Activated effector memory CD4-positive, alpha-beta T cell treated with anti-CD3 and anti-CD28 coated beads, Interleukin-2, amount 50 U/mL, for 16 hours (primary cell): ENCODE data around the gene VTI1A.

Source experiments
- DNase-seq: peaks from one replicate; pipeline ENCODE4 v3.0.0-alpha.2; 2020

Gene VTI1A

DNA sequence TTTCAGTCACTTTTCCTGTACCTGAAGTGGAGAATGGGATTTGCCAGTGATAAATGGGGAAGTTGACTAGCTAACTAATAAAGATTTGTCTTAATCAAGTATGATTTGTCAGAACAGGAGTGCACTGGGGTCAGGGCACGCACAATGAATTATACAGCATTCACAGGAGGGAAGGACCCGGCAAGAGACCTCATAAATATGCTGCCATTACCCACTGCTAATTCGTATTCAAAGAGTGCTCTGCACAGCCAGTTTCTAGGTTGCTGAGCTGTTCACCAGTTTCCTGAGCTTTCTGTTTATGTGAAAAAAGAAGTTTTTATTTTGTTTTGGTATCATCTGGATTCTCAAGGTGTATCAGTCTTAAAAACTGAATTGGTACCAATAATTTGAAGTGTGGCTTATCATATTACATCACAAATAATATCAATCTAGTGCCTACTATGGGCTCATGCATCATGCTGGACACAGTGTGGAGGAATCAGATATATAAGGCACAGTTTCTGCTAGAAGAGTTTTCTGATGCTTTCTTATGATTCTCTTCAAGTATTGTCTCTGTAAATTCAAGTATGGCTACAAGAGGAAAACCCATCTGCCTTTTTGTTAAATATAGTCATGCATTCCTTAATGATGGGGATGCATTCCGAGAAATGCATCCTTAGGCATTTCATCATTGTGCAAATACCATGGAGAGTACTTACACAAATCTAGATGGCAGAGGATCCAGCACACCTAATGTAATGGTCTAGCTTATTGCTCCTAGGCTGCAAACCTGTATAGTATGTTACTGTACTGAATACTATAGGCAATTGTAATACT, 202.2 kb downstream of the VTI1A start:
- DNase-seq: no peak

DNA sequence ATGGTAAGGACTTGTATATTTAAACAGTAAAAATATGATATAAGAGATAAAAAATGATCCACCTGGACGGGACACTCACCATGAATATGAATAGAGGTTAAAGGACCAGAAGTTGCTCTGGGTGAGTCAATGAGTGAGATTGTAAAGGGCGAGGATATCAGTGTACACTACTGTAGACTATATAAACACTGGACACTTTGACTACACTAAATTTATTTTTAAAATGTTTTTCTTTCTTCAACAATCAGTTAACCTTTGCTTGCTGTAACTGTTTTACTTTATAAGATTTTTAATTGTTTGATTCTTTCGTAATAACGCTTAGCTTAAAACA, 202.8 kb downstream of the VTI1A start:
- DNase-seq: no peak

DNA sequence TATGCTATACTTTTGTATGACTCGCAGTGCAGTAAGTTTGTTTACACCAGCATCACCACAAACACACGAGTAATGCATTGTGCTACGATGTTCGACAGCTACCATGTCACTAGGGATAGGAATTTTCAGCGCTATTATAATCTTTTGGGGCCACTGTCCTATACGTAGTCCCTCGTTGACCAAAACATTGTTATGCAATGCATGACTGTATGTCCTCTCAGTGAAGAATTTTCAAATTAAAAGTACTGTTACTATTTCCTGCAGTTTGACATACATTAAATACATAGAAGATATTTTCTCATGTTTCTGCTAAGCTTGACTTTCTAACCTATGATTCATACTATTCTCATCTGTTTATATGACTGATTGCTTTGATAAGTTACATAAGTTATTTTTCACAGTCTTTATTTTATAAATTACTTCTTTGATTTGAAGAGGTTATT, 203.6 kb downstream of the VTI1A start:
- DNase-seq: no peak

- no peak for DNase-seq
These were observed 206.2 kb downstream of the VTI1A start for GRCh38 chr10:112653215-112653614.

DNA sequence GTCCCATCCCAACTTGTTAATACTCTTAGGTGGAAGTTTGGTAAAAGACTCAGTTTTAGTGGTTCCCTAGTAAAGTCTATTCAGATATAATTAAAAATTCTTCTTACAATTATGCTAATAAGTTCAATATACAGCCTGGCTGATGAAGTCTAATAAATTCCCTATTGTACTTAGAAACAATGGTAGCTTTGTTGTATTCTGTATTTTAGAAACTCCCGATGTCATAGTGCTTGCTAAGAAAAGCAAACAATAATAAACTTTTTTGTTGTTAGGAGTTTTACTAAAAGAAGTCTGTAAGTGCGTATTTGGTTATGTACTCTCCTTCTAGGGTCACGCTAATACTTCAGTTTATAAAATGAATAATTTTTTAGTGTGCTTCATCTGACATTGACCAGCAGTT, 206.8 kb downstream of the VTI1A start:
- no peak for DNase-seq

DNA sequence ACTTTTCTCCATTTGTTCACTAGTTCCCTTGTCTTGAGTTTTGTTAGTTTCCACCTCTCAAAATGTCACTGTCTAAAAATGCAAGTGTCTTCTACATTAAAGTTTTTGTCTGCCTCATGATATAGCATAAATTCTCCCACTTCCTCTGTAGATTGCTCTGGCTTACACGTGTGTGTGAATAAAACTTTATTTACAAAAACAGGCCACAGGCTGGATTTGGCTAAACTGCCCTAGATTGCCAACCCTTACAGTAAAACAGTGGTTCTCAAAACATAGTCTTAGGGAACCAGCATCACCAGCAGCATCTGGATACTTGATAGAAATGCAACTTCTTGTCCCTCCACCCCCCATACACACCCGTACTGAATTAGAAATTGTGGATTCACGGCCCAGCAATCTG, 207.8 kb downstream of the VTI1A start:
- DNase-seq: no peak

GRCh38 chr10:112655722-112656121, 208.7 kb downstream of the VTI1A start:
- DNase-seq: no peak

- no peak for DNase-seq
These were observed 211.4 kb downstream of the VTI1A start for GRCh38 chr10:112658465-112658864.

DNA sequence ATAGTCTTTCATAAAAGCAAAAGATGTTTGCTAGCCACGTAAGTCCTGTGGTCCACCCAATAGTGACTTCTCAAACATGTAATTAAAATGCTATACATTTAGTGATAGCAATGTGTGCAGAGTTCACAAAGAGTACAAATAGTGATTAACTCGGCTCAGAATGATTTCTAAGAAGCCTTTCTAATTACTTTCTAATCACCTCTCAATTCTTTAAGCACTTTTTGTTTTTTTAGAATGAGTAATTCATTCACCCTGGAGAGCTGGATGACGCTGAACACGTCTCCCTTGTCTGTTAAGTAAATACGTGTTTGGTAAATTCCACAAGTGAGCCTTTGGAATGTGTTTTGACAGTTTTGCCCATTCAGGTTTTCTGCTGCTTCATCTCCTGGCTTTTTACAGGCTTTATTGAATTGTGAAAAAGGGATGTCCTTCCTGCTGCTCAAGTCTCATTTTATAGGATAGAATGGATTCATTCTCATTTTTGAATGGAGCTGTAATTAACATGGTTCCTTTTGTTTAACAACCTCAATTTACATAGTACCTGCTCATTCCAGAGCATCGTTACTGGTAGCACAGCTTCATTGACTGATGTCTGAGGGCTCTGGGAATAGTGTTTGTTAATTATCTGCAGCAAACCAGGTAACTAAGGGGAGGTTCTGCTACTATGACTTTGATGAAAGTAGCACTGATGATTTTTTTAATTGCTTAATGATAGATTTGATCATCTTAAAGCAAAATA, 212.1 kb downstream of the VTI1A start:
- DNase-seq: no peak

- no peak for DNase-seq
These were observed 216.5 kb downstream of the VTI1A start for GRCh38 chr10:112663234-112664125.

- no peak for DNase-seq
These were observed 219.1 kb downstream of the VTI1A start for GRCh38 chr10:112666094-112666493.

- DNase-seq: no peak
These were observed 223.0 kb downstream of the VTI1A start for GRCh38 chr10:112669989-112670388.

DNA sequence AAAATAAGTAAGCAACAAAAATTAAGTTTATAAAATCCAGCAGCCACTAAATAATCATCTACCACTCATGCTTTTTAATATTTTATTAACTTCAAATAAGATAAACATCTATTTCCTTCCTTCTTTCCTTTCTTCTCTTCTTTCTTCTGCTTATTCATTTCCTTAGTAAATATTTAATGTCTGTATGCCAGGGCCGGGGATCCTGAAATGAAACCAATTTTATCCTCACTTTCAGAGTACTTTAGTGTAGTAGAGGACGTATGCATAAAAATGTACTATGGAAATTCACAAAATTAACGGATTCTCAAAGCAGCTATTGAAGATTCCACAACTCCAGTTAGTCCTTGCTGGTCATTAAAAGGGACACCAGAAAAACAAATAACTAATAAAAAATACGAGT, 224.7 kb downstream of the VTI1A start:
- no peak for DNase-seq

GRCh38 chr10:112672706-112673105, 225.7 kb downstream of the VTI1A start:
- DNase-seq: no peak

- no peak for DNase-seq
These were observed 228.6 kb downstream of the VTI1A start for GRCh38 chr10:112675560-112676083.

GRCh38 chr10:112677689-112678088, 230.7 kb downstream of the VTI1A start:
- no peak for DNase-seq

DNA sequence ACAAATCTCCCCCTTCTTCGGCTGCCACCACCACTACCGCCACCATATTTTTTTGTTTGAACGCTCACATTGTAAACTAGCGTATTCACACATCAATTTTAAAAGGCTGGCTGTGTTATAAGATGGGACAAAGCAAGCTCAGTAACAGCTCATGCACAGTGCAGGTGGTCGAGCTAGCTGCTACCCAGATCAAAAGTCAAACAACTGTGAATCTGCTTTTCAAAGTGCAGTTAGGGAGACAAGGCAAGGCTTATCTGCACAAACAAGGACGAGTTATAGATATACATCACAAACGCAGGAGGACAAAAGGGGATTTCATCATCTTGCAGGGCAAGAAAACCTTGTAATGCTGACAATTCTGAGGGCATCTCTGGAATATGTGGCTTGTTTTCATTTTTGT, 231.6 kb downstream of the VTI1A start:
- no peak for DNase-seq

- no peak for DNase-seq
These were observed 232.0 kb downstream of the VTI1A start for GRCh38 chr10:112678987-112679386.

- DNase-seq: no peak
These were observed 232.4 kb downstream of the VTI1A start for GRCh38 chr10:112679392-112679791.

GRCh38 chr10:112680586-112680985, 233.6 kb downstream of the VTI1A start:
- no peak for DNase-seq

- DNase-seq: no peak
These were observed 240.6 kb downstream of the VTI1A start for GRCh38 chr10:112687647-112688046.

DNA sequence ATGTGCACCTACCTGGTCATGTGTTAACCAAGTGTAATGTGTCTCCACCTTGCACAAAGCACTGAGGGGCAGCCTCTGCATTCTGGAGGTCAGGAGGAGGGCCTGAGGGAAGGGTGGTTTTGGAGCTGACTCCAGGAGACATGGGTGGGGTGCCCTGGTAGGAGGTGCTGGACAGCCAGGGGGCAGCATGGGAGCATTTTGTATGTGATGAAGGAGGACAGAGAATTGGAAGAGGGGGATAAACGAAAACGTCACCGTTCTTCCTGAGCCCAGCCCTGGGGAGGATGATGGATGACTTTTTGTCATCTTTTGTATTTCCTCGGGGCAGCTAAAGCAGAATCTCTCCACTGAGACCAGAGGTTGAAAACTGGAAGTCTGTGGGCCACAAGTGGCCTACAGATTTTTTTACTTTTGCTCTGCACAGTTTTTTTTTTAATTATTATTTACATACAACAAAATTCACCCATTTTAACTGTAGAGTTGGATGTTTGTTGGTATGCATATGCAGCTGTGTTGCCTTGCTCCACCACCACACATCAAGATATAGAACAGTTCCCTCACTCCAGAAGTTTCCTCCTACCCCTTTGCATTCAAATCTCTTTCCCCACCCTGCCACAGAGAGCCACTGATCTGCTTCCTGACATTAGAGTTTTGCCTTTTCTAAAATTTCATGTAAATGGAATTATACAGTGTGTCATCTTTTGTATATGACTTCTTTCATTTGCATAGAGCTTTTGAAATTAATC, 242.5 kb downstream of the VTI1A start:
- DNase-seq: no peak
